Upper lobe of right lung (tissue), 1 donor: ENCODE data around the gene SPAG6. TPM values are rescaled to one million over a fixed set of nuclear protein-coding genes. Genes with fewer than 3 reads are reported as not detected.

Source experiments
- ATAC-seq: fragments of 200-7000 bp; cut with Tn5 transposase; one replicate; pipeline ENCODE4 v1.9.1; 2020; ENCODE audit warnings: mild to moderate bottlenecking, moderate library complexity
- DNase-seq: peaks from one replicate; pipeline ENCODE4 v3.0.0-alpha.2; 2020
- H3K27ac ChIP-seq: fragments of 200-600 bp; one replicate; pipeline ENCODE4 v1.8.0; 2022
- H3K27me3 ChIP-seq: fragments of 200-600 bp; one replicate; pipeline ENCODE4 v1.8.0; 2022; ENCODE audit warnings: mild to moderate bottlenecking
- H3K36me3 ChIP-seq: fragments of 200-600 bp; one replicate; pipeline ENCODE4 v1.8.0; 2022
- H3K4me1 ChIP-seq: fragments of 200-600 bp; one replicate; pipeline ENCODE4 v1.8.0; 2022
- H3K4me3 ChIP-seq: fragments of 200-600 bp; one replicate; pipeline ENCODE4 v1.8.0; 2022; ENCODE audit warnings: mild to moderate bottlenecking
- H3K9me3 ChIP-seq: fragments of 200-600 bp; one replicate; pipeline ENCODE4 v1.8.0; 2022
- intact Hi-C: fragments of 100-400 bp; cut with DNase I; formaldehyde crosslinking; loops from one replicate; pipeline ENCODE4 v1.11.0; 2022
- total RNA-seq: library from RNA; stranded (reverse); fragmentation: NEBNext Ultra II Directional; extraction: Animal tissue kit (Norgen Biotek cat#: 25700); gene quantifications from one replicate; pipeline ENCODE4 v1.2.1, GENCODE V29; 2021
- TF ChIP-seq, protein P1 (sequence below): fragments of 200-600 bp; IDR thresholded peaks from one replicate; pipeline ENCODE4 v1.8.0; 2022; ENCODE audit warnings: antibody characterized with exemption
- donor health status: DM: no; HTN: yes; CAD: no; lungs with severe emphysema.

Gene SPAG6
- total RNA-seq, 1 donor from 2014 or later, result not detected

DNA sequence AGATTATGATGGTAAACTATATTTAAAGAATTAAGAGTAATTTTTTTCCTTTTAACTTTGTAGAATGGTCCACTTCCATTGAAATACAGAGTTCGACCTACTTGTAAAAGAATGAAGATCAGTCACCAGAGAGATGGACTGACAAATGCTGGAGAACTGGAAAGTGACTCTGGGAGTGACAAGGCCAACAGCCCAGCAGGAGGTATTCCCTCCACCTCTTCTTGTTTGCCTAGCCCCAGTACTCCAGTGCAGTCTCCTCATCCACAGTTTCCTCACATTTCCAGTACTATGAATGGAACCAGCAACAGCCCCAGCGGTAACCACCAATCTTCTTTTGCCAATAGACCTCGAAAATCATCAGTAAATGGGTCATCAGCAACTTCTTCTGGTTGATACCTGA lies 16.1 kb upstream of the SPAG6 start:
- Histone ChIP-seq H3K36me3 (peaks cover 35% of the 10 kb centered on the region), H3K27ac (no peak overlapping the region), H3K27me3 (peaks cover 4% of the 10 kb centered on the region), H3K4me3 (no peak overlapping the region), H3K9me3 (no peaks in the 10 kb centered on the region), H3K4me1 (peaks cover 14% of the 10 kb centered on the region)
- ATAC-seq (no peak), DNase-seq (no peak)
- TF ChIP-seq, protein P1, sequence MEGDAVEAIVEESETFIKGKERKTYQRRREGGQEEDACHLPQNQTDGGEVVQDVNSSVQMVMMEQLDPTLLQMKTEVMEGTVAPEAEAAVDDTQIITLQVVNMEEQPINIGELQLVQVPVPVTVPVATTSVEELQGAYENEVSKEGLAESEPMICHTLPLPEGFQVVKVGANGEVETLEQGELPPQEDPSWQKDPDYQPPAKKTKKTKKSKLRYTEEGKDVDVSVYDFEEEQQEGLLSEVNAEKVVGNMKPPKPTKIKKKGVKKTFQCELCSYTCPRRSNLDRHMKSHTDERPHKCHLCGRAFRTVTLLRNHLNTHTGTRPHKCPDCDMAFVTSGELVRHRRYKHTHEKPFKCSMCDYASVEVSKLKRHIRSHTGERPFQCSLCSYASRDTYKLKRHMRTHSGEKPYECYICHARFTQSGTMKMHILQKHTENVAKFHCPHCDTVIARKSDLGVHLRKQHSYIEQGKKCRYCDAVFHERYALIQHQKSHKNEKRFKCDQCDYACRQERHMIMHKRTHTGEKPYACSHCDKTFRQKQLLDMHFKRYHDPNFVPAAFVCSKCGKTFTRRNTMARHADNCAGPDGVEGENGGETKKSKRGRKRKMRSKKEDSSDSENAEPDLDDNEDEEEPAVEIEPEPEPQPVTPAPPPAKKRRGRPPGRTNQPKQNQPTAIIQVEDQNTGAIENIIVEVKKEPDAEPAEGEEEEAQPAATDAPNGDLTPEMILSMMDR, result no peak
- intact Hi-C loops, result no loop called here

DNA sequence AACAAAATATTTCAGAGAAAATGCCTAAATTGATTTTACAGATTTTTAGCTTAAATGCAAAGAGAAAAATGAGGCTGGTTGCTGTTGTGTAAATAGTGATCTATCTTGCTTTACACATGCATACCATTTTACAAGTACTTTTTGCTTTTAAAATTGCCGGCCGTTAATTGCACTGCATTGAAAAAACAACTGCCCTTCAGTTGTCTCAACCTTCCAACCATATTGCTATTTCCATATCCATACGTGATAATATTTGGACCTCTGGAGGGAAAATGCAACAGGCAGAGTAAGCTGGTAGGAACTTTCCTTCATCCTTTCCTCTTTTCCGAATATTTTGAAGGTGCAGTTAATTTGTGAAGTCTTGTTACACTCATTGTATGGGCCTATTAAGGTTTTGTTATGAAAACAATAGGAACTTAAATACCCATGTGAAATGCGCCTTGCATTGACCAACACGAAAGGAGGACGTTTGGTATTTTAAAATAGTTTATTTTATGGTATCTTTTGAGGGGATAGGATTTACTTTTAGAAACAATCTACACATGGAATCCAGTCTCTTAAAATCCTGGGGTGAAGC lies 13.1 kb upstream of the SPAG6 start:
- TF ChIP-seq, protein P1, result no peak
- Histone ChIP-seq H3K4me1 (peaks cover 9% of the 10 kb centered on the region), H3K27ac (no peak overlapping the region), H3K36me3 (peaks cover 27% of the 10 kb centered on the region), H3K27me3 (peaks cover 35% of the 10 kb centered on the region), H3K9me3 (no peaks in the 10 kb centered on the region), H3K4me3 (no peak overlapping the region)
- intact Hi-C loops, result no loop called here
- DNase-seq (no peak), ATAC-seq (no peak)

DNA sequence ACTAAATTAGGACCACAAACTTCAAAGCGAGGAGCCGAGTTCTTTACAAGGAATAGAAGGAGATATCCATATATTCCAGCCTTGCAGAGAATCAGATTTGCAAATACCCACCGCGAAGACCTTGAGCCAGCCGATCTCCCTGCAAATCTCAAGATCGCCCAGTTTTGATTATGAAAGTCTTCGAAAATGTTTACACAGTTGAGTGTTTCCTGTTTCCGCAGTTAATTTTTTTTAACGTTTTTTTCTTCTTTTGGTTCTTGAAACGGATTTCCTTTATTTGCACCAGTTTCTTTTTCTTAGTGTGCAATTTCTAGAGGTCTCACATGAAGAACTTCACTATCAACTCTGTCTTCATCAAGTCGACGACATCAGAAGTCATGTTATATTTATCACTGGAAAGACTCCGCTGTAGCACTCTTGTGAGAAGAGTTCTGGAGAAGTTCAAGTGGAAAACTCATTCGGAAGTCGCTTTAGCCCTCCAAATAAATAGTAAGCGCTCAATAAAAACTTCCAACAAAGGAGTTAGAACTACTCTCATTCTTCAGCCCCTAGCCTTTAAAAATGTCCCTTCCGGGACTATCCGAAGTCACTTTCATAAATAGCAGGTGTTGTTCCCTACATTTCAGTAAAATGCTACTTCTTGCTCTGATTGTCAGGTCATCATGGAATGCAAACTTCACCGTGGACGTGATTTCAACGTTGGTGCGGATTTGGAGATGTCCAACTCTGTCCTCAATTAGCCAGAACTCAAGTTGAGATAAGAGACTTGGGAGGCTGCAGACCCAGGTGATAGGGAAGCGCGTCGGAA lies 11.9 kb upstream of the SPAG6 start:
- Histone ChIP-seq H3K36me3 (peaks cover 23% of the 10 kb centered on the region), H3K27me3 (peaks cover 47% of the 10 kb centered on the region), H3K4me1 (peaks cover 9% of the 10 kb centered on the region), H3K9me3 (no peaks in the 10 kb centered on the region), H3K27ac (peak overlapping the region; percentile 1), H3K4me3 (peak overlapping the region; percentile 2)
- ATAC-seq, result no peak
- intact Hi-C loops, result no loop called here
- DNase-seq, result no peak
- TF ChIP-seq, protein P1, result no peak

DNA sequence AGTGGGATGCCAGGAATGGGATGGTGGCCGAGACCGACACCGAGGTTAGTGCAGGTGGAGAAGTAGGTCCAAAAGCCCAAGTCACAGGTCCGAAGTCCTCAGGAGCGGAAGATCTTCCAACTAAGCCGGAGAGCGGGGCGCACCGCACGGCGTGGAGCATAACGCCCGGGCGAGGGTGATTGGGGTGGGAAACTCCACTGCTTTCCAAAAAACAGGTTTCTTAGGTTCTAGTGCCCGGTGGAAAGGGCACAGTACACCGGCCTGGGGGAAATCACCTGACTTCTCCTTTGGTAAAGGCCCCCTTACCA lies 11.4 kb upstream of the SPAG6 start:
- Histone ChIP-seq H3K9me3 (no peaks in the 10 kb centered on the region), H3K4me1 (peaks cover 9% of the 10 kb centered on the region), H3K4me3 (no peak overlapping the region), H3K36me3 (peaks cover 17% of the 10 kb centered on the region), H3K27me3 (peaks cover 52% of the 10 kb centered on the region), H3K27ac (no peak overlapping the region)
- intact Hi-C loops, result no loop called here
- TF ChIP-seq, protein P1, result no peak
- DNase-seq (no peak), ATAC-seq (no peak)

DNA sequence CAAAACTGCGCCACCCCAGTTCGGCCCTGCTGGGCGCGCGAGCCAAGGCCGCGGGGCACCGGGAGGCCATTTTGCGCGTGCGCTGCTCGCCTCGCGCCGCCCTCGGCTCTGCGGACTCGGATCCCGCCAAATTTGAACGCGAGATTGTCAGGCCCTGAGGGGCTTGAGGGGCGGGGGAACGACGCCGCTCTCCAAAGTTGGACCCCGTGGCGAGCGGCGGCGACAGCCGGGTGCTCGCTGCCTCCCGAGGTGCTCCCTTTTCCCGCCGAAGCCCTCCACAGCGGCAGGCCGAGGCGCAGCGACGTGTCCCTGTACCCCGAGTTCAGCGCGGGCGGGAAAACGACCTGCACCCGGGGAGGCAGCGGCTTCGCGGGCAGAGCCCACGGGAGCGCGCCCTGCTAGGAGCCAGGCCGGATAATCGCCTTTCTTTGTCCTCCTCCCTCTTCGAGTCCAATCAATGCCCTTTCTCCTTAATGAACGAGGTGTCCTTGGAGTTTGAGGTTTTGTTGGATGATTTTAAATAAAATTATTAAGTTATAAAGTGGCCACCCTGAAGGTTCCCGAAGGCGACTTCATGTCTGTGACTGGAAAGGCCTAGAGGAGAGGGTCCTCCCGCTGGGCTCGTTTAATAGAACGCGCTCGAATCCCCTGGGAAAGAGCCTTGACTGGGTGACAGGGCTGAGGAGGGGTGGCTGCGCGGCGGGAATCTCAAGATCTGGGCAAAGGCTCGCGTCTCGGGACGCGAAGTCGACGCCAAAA lies 10.7 kb upstream of the SPAG6 start:
- Histone ChIP-seq H3K4me1 (peaks cover 9% of the 10 kb centered on the region), H3K4me3 (peak overlapping the region; percentile 50), H3K27me3 (peaks cover 59% of the 10 kb centered on the region), H3K9me3 (no peaks in the 10 kb centered on the region), H3K36me3 (peaks cover 11% of the 10 kb centered on the region), H3K27ac (no peak overlapping the region)
- DNase-seq (no peak), ATAC-seq (peak; percentile 31)
- intact Hi-C loops, result no loop called here
- TF ChIP-seq, protein P1, result no peak
